GM21717 (cell line): ENCODE measurements around the gene CLPTM1L.

Experiments
- ATAC-seq: cut with Tn5 transposase; IDR thresholded peaks from one replicate; pipeline ENCODE4 v1.9.1; 2021; ENCODE audit warnings: mild to moderate bottlenecking, moderate library complexity; ENCODE audit not compliant: unreplicated experiment

Gene CLPTM1L

GRCh38 chr5:1316588-1317340, 28.1 kb downstream of the CLPTM1L start:
- no peak for ATAC-seq

GRCh38 chr5:1315709-1316587, 29.0 kb downstream of the CLPTM1L start:
- ATAC-seq: peak; percentile 55

- ATAC-seq: peak; percentile 0
Observed at GRCh38 chr5:1315018-1315708, 29.7 kb downstream of the CLPTM1L start.

GRCh38 chr5:1314564-1314982, 30.3 kb downstream of the CLPTM1L start:
- no peak for ATAC-seq

GRCh38 chr5:1312993-1313833, 31.7 kb downstream of the CLPTM1L start:
- peak; percentile 77 for ATAC-seq

GRCh38 chr5:1312206-1312605, 32.7 kb downstream of the CLPTM1L start:
- no peak for ATAC-seq

- ATAC-seq: no peak
Observed at GRCh38 chr5:1311439-1312055, 33.4 kb downstream of the CLPTM1L start.

GRCh38 chr5:1310118-1310517, 34.8 kb downstream of the CLPTM1L start:
- no peak for ATAC-seq

GRCh38 chr5:1304033-1304432, 40.9 kb downstream of the CLPTM1L start:
- no peak for ATAC-seq

- no peak for ATAC-seq
Observed at GRCh38 chr5:1302258-1302657, 42.6 kb downstream of the CLPTM1L start.

- ATAC-seq: no peak
Observed at GRCh38 chr5:1300581-1301083, 44.3 kb downstream of the CLPTM1L start.

GRCh38 chr5:1299961-1300360, 44.9 kb downstream of the CLPTM1L start:
- no peak for ATAC-seq

GRCh38 chr5:1299511-1299850, 45.4 kb downstream of the CLPTM1L start:
- ATAC-seq: no peak

- no peak for ATAC-seq
Observed at GRCh38 chr5:1298723-1299510, 46.0 kb downstream of the CLPTM1L start.

- no peak for ATAC-seq
Observed at GRCh38 chr5:1298067-1298551, 46.8 kb downstream of the CLPTM1L start.

- ATAC-seq: no peak
Observed at GRCh38 chr5:1297243-1297642, 47.7 kb downstream of the CLPTM1L start.

GRCh38 chr5:1295650-1296037, 49.3 kb downstream of the CLPTM1L start:
- ATAC-seq: no peak

GRCh38 chr5:1294835-1295649, 49.9 kb downstream of the CLPTM1L start, which contains the start of gene TERT:
TSS of gene TERT (minus strand) at chr5:1295068. CDS start at chr5:1294989, 79 bp downstream.
- no peak for ATAC-seq
